HEK293T (cell line): ENCODE measurements around the gene PFKP.
A peak's percentile ranks its signal among the peaks of the same experiment; 100 is the strongest.

Experiments
- CTCF ChIA-PET: fragments of 350-600 bp; formaldehyde crosslinking; extraction: SDS; loops from one replicate; lab custom pipeline; 2021; ENCODE audit warnings: antibody characterized with exemption, inconsistent platforms; lab: Yijun Ruan, JAX
- POLR2A ChIA-PET: fragments of 350-600 bp; formaldehyde crosslinking; extraction: SDS; loops from one replicate; lab custom pipeline; 2020; ENCODE audit warnings: antibody characterized with exemption, inconsistent platforms; lab: Yijun Ruan, JAX
- DNase-seq: peaks from one replicate; pipeline ENCODE4 v3.0.0; 2012; ENCODE audit warnings: mixed read lengths; ENCODE audit errors: extremely low spot score
- ARNT ChIP-seq: fragments of 450-650 bp; IDR thresholded peaks from 2 replicates; pipeline ENCODE4 v1.6.1; 2017; ENCODE audit warnings: mild to moderate bottlenecking
- BHLHE40 ChIP-seq: fragments of 450-650 bp; IDR thresholded peaks from 2 replicates; pipeline ENCODE4 v1.6.1; 2016; ENCODE audit warnings: mild to moderate bottlenecking, moderate library complexity, borderline replicate concordance
- CTBP1 ChIP-seq: fragments of 450-650 bp; IDR thresholded peaks from 2 replicates; pipeline ENCODE4 v1.6.1; 2016; ENCODE audit warnings: borderline replicate concordance
- ELF4 ChIP-seq: fragments of 450-650 bp; IDR thresholded peaks from 2 replicates; pipeline ENCODE4 v1.6.1; 2017; ENCODE audit warnings: antibody characterized with exemption
- FOXA1 ChIP-seq: fragments of 450-650 bp; IDR thresholded peaks from 2 replicates; pipeline ENCODE4 v1.6.1; 2016; ENCODE audit warnings: mild to moderate bottlenecking
- FOXK2 ChIP-seq: fragments of 450-650 bp; IDR thresholded peaks from 2 replicates; pipeline ENCODE4 v1.6.1; 2016; ENCODE audit warnings: mild to moderate bottlenecking
- FOXM1 ChIP-seq: fragments of 450-650 bp; IDR thresholded peaks from 2 replicates; pipeline ENCODE4 v1.6.1; 2017; ENCODE audit warnings: mild to moderate bottlenecking, borderline replicate concordance
- HDGF ChIP-seq: fragments of 450-650 bp; IDR thresholded peaks from 2 replicates; pipeline ENCODE4 v1.6.1; 2017; ENCODE audit warnings: antibody characterized with exemption, borderline replicate concordance
- L3MBTL2 ChIP-seq: fragments of 450-650 bp; conservative IDR thresholded peaks from 2 replicates; pipeline ENCODE4 v1.6.1; 2016; ENCODE audit warnings: mild to moderate bottlenecking
- LEF1 ChIP-seq: fragments of 450-650 bp; IDR thresholded peaks from 2 replicates; pipeline ENCODE4 v1.6.1; 2017; ENCODE audit warnings: mild to moderate bottlenecking, borderline replicate concordance
- NFRKB ChIP-seq: fragments of 450-650 bp; IDR thresholded peaks from 2 replicates; pipeline ENCODE4 v1.6.1; 2016; ENCODE audit warnings: mild to moderate bottlenecking, moderate library complexity
- SP1 ChIP-seq: fragments of 450-650 bp; IDR thresholded peaks from 2 replicates; pipeline ENCODE4 v1.6.1; 2017
- SUZ12 ChIP-seq: fragments of 450-650 bp; IDR thresholded peaks from 2 replicates; pipeline ENCODE4 v1.6.1; 2016; ENCODE audit warnings: mild to moderate bottlenecking
- TARDBP ChIP-seq: fragments of 450-650 bp; IDR thresholded peaks from 2 replicates; pipeline ENCODE4 v1.6.1; 2016
- ZNF384 ChIP-seq: fragments of 450-650 bp; IDR thresholded peaks from 2 replicates; pipeline ENCODE4 v1.6.1; 2016
- TF ChIP-seq, protein P1 (sequence below): fragments of 450-650 bp; IDR thresholded peaks from 2 replicates; pipeline ENCODE4 v1.6.1; 2016

PFKP gene

DNA sequence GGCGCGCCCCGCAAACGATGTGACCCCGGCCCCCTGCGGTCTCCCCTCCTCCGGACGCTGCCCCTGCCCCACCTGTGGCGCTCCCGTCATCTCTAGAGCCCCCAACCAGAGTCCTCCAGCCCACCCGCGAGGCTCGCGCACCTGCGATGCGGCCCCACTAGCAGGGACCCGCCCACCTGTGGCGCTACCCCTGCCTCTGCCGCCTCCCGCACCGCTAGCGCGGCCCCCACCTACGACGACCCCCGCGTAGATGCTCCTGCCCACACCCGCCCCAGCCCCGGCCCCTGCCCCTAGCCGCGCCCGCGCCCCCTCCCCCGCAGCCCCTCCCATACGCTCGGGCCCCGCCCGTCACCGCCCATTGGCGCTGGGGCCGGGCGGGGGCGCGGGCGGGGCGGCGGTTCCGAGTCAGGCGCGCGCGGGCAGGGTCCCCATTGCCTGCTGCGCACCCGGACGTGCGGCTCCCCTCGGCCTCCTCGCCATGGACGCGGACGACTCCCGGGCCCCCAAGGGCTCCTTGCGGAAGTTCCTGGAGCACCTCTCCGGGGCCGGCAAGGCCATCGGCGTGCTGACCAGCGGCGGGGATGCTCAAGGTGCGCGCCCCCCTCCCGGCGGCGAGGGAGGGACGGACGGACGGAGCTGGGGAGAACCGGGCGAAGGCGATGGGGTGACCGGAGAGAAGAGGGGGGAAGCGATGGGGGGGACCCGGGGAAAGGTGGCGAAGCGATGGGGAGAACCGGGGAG, at the start of gene PFKP:
TSS of gene PFKP (plus strand) at position 431 of the 741 bp plus-strand sequence. CDS start at position 479, 48 bp downstream.
- POLR2A ChIA-PET, result interaction anchor here (1.0 kb wide), 1 partner anchor 105 kb away, joined by 3 read pairs; no protein-coding TSS in a partner anchor
- peak; percentile 45 for DNase-seq
- no peak for TF ChIP-seq SP1
- TF ChIP-seq, protein P1, sequence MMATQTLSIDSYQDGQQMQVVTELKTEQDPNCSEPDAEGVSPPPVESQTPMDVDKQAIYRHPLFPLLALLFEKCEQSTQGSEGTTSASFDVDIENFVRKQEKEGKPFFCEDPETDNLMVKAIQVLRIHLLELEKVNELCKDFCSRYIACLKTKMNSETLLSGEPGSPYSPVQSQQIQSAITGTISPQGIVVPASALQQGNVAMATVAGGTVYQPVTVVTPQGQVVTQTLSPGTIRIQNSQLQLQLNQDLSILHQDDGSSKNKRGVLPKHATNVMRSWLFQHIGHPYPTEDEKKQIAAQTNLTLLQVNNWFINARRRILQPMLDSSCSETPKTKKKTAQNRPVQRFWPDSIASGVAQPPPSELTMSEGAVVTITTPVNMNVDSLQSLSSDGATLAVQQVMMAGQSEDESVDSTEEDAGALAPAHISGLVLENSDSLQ, result no peak
- no peak for TF ChIP-seq SUZ12
- no peak for TF ChIP-seq NFRKB
- TF ChIP-seq ELF4, result no peak
- TF ChIP-seq ZNF384, result no peak
- TF ChIP-seq HDGF, result no peak
- no peak for TF ChIP-seq FOXM1
- no peak for TF ChIP-seq BHLHE40
- TF ChIP-seq CTBP1, result no peak
- no peak for TF ChIP-seq FOXA1
- no peak for TF ChIP-seq ARNT
- CTCF ChIA-PET, result no interaction called here

DNA sequence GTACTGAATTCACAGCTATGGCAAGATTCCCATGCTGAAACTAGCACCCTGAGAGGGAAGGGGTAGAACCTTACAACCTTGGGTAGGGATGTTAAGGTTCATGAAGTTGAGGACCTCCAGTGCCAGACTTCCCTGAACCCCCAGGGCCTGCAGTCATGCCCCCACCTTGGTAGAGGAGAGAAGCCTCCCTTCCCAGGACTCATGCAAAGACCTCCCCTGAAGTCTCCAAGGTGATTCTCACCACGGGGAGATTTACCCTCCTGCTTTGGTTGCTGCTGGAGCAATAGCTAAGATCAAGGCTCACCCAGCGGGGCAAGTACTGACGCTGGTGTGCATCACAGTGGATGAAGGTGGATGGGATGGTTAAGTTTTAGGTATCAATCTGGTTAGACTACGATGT, 49.1 kb upstream of the PFKP start:
- CTCF ChIA-PET, result no interaction called here
- TF ChIP-seq ZNF384 (no peak), ARNT (no peak), BHLHE40 (no peak), SP1 (no peak), CTBP1 (no peak), SUZ12 (no peak)
- POLR2A ChIA-PET, result no interaction called here
- no peak for DNase-seq

DNA sequence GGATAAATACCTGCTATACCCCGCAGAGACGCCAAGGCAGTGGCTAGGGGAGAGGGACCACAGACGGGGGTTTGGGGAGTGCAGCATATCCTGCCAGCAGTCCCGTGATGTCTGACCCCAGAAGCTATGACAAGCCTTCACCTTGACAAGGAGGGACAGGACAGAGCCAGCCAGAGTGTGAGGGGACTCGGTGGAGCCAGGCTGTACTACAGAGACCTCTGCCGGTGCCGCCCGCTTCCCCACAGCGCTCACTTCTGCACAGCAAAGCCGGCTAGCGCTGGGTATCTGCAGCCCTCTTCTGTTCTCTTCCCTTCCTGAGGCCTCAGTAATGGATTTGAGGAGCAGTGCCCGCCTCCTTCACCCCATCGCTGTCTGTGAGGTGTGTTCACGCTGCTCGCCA, 47.0 kb upstream of the PFKP start:
- TF ChIP-seq TARDBP (no peak), CTBP1 (no peak), FOXM1 (no peak), NFRKB (no peak), FOXK2 (no peak), LEF1 (no peak), ZNF384 (no peak), BHLHE40 (no peak), HDGF (no peak), SUZ12 (no peak), L3MBTL2 (no peak), FOXA1 (no peak), SP1 (no peak), ELF4 (no peak), ARNT (no peak)
- TF ChIP-seq, protein P1, result no peak
- POLR2A ChIA-PET, result no interaction called here
- CTCF ChIA-PET, result no interaction called here
- no peak for DNase-seq

DNA sequence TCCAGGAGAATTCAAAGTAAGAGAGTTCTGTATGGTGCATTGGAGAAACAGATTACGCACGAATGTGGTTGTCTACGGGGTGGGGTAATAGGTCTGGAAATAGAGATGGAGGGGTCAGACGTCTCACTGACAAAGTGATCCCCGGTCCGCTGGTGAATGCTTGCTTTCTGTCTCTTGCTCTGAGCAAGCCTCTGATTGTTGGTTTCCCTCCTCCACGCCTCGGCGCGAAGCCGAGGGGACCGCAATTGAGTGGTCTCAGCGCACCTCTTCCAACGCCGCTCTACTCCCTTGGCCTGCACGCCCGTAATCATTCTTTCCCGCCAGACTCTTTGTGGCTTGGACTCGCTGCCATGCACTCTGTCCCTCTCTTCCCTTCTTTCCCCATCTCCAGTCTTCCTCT, 46.5 kb upstream of the PFKP start:
- DNase-seq, result no peak
- POLR2A ChIA-PET, result no interaction called here
- TF ChIP-seq ELF4 (no peak), L3MBTL2 (no peak), SP1 (no peak), FOXK2 (no peak), SUZ12 (no peak), ZNF384 (no peak), TARDBP (no peak), FOXA1 (no peak), ARNT (no peak), HDGF (no peak)
- TF ChIP-seq, protein P1, result no peak
- CTCF ChIA-PET, result no interaction called here

DNA sequence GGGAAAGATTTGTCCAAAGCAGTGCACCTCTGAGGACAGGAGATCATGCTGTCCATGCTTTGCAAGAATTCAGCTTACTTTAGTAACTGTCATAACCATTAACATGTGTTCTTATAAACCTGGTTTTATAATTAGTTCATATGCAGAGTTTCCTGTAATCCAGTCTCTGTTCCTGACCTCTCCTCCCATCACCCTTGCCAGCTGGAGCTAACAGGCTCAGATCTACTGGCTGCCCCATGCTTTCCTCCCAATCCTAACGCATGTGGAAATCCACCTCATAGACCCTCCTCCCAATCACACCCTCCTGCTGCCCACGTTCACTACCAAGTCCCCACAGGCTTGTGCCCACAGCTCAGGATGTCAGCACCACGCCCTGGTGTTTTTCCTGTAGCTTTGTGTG, 45.3 kb upstream of the PFKP start:
- CTCF ChIA-PET, result interaction anchor here (0.7 kb wide), 1 partner anchor 140 kb away, joined by 4 read pairs; no protein-coding TSS in a partner anchor

More for the DNA sequence above, 45.3 kb upstream of the PFKP start:
- TF ChIP-seq, protein P1, result no peak
- TF ChIP-seq TARDBP, result no peak
- TF ChIP-seq ZNF384, result no peak
- TF ChIP-seq BHLHE40, result no peak
- TF ChIP-seq SP1, result no peak
- no peak for TF ChIP-seq ARNT
- no peak for TF ChIP-seq ELF4
- TF ChIP-seq L3MBTL2, result no peak
- TF ChIP-seq FOXK2, result no peak
- TF ChIP-seq CTBP1, result no peak
- no peak for TF ChIP-seq HDGF
- no peak for TF ChIP-seq NFRKB
- no peak for TF ChIP-seq LEF1
- TF ChIP-seq FOXM1, result no peak
- TF ChIP-seq FOXA1, result no peak
- TF ChIP-seq SUZ12, result no peak
- POLR2A ChIA-PET, result no interaction called here
- DNase-seq, result no peak
